Thymus (tissue), 11 donors: Measurements from ENCODE around the gene PLA2G2D. TPM values are rescaled to one million over a fixed set of nuclear protein-coding genes. Genes with fewer than 3 reads are reported as not detected.

Experiments
- DNase-seq, 9 donors: peaks; one replicate each; pipeline ENCODE4 v3.0.0-alpha.2; 2013; ENCODE audit warnings: low spot score in 9 of 9, low read depth in 6 of 9, missing footprints in 1 of 9
- H3K27ac ChIP-seq, 2 donors: one replicate each; pipeline ENCODE4 v1.5.1; 2013; ENCODE audit warnings: control low read depth in 1 of 2, low read depth in 1 of 2, low read length in 1 of 2, mild to moderate bottlenecking in 1 of 2, moderate library complexity in 1 of 2
- H3K27me3 ChIP-seq, 2 donors: one replicate each; pipeline ENCODE4 v1.5.1; 2013; ENCODE audit warnings: low read length in 1 of 2; ENCODE audit not compliant: control insufficient read depth in 2 of 2, insufficient read depth in 1 of 2
- H3K36me3 ChIP-seq, 2 donors: one replicate each; pipeline ENCODE4 v1.5.1; 2013; ENCODE audit warnings: low read length in 1 of 2, mild to moderate bottlenecking in 1 of 2, moderate library complexity in 1 of 2; ENCODE audit not compliant: control insufficient read depth in 2 of 2, insufficient read depth in 2 of 2
- H3K4me1 ChIP-seq, 2 donors: one replicate each; pipeline ENCODE4 v1.5.1; 2013; ENCODE audit warnings: low read length in 2 of 2; ENCODE audit not compliant: control insufficient read depth in 2 of 2, insufficient read depth in 2 of 2
- H3K4me3 ChIP-seq, 2 donors: one replicate each; pipeline ENCODE4 v1.5.1; 2013; ENCODE audit warnings: low read length in 2 of 2, control low read depth in 1 of 2, mild to moderate bottlenecking in 1 of 2
- H3K9me3 ChIP-seq, 2 donors: one replicate each; pipeline ENCODE4 v1.5.1; 2013; ENCODE audit warnings: low read length in 1 of 2, mild to moderate bottlenecking in 1 of 2; ENCODE audit not compliant: control insufficient read depth in 2 of 2, insufficient read depth in 1 of 2
- WGBS: extraction: QIAGEN DNeasy Blood & Tissue Kit; methylation state at CpG from one replicate; pipeline ENCODE4 v1.1.7; 2013; 5-methylcytosine and 5-hydroxymethylcytosine counted together
- polyA plus RNA-seq: library from polyadenylated mRNA; stranded (reverse); fragments of 200-250 nt; gene quantifications from one replicate; pipeline ENCODE4 v1.2.3, GENCODE V29; 2013
- total RNA-seq: library from RNA; stranded (reverse); fragments of 120-200 nt; gene quantifications from one replicate; pipeline ENCODE4 v1.2.4, GENCODE V29; 2013
- donor health status: healthy.

PLA2G2D gene
- total and polyA plus RNA-seq, 2 donors = 0.52 to 1.6 TPM

DNA sequence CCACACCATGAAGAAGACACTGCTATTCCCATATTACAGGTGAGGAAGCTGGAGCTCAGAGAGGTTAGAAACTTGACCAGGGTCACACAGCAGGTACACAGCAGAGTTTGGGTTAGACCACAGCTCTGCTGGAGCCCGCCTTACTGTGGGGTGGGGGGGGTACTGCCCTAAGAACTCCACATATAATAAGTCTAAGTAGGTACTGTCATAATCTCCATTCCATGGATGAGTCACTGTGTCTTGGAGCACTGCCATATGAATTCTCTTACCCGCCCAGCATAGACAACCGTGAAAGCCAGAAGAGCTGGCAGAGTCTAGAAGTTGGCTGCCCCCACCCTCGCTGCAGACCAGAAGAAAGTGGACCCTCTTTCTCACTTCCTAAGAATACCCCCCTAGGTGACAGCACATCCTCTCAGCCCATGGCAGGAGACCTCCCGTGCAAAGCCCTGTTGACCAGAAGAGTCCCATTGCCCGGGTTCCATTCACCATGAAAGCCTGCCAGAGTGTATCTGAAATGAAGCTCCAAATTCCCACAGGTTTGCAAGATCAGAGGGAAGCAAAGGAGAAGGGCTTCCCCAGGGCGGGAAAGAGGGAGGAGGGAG is 5.2 kb upstream of the PLA2G2D start:
- Histone ChIP-seq H3K4me3 (no peak overlapping the region), H3K27me3 (no peaks in the 10 kb centered on the region), H3K36me3 (no peaks in the 10 kb centered on the region), H3K4me1 (no peaks in the 10 kb centered on the region), H3K9me3 (no peaks in the 10 kb centered on the region), H3K27ac (no peak overlapping the region)
- WGBS = 89% methylated on average over 7 of the region's 7 CpGs
- no peak for DNase-seq

DNA sequence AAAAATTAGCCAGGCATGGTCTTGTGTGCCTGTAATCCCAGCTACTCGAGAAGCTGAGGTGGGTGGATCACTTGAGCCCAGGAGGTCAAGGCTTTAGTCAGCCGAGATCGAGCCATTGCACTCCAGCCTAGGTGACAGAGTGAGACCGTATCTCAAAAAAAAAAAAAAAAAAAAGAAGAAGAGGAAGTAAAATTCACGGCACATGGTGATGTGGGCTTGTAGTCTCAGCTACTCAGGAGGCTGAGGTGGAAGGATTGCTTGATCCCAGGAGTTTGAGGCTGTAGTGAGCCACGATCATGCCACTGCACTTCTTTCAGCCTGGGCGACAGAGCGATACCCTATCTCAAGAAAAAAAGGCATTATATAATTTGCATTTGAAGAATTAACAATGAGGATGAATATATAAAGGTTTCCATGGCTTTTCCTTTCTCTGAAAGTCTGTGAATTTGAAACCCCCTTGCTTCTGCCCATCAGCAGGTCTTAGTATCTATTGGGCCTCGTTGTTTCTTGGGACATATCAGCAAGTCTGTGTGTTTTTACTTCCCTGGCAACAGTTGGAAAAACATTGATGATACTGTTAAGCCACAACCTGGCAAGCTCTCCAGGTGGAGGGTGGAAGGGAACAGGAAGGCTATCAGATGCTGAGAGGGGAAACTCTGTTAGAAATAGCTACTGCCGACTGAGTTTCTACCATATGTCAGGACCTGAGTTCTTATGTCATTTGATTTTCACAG is 4.6 kb upstream of the PLA2G2D start:
- no peaks in the 10 kb centered on the region for H3K4me1 ChIP-seq
- H3K27me3 ChIP-seq = no peaks in the 10 kb centered on the region
- no peak overlapping the region for H3K4me3 ChIP-seq
- DNase-seq = no peak
- H3K27ac ChIP-seq = peak overlapping the region in 1 of 2 donors; percentile 9
- no peaks in the 10 kb centered on the region for H3K36me3 ChIP-seq
- H3K9me3 ChIP-seq = no peaks in the 10 kb centered on the region
- WGBS = 53% methylated on average over 10 of the region's 10 CpGs

DNA sequence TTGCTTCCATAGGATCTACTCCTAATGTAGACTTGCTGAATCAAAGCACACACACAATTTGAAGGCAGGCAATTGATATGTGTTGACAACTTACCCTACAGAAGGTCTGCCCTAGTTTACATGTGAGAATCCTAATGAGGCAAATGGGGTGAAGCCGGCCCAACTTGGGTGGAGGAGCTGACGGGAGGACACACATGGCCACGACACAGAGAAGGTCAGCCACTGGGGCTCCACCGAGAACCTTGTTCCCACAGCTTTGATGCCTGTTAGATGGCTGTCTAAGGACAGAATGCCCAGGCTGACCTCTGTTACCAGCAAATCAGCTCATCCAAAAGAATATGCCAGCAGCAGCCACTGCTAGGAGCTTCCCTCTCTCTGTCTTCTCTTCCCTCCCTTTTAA is 1.5 kb upstream of the PLA2G2D start:
- H3K27me3 ChIP-seq = no peaks in the 10 kb centered on the region
- WGBS = 97% methylated on average over 4 of the region's 4 CpGs
- DNase-seq = no peak
- H3K9me3 ChIP-seq = no peaks in the 10 kb centered on the region
- no peaks in the 10 kb centered on the region for H3K36me3 ChIP-seq
- H3K27ac ChIP-seq = no peak overlapping the region
- H3K4me3 ChIP-seq = no peak overlapping the region
- H3K4me1 ChIP-seq = no peaks in the 10 kb centered on the region

DNA sequence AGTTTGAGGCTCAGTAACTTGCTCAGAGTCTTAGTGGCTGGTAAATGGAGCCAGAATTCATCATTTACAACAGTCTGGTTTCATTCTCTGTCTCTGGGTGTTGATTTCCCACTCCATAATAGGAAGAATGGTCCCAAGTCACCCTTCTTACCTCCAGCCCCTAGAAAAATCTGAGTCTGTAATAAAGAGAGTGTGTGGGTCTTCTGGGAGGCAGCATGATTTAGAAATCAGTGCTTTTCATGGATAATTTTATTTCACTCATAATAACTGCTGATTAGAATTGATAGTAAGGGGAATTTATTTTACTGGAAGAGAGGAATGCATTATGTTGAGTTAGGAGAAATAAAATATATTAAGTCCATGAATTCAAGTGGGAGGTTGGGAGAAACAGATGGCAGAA is 2.1 kb downstream of the PLA2G2D start:
- Histone ChIP-seq H3K4me1 (no peaks in the 10 kb centered on the region), H3K36me3 (no peaks in the 10 kb centered on the region), H3K9me3 (no peaks in the 10 kb centered on the region), H3K4me3 (no peak overlapping the region), H3K27me3 (no peaks in the 10 kb centered on the region), H3K27ac (no peak overlapping the region)
- no peak for DNase-seq

- Histone ChIP-seq H3K4me3 (no peak overlapping the region), H3K36me3 (no peaks in the 10 kb centered on the region), H3K9me3 (no peaks in the 10 kb centered on the region), H3K27ac (no peak overlapping the region), H3K27me3 (no peaks in the 10 kb centered on the region), H3K4me1 (no peaks in the 10 kb centered on the region)
- DNase-seq = no peak
- 88% methylated on average over 7 of the region's 7 CpGs for WGBS
Observed at GRCh38 chr1:20115916-20116315, 3.4 kb downstream of the PLA2G2D start.

DNA sequence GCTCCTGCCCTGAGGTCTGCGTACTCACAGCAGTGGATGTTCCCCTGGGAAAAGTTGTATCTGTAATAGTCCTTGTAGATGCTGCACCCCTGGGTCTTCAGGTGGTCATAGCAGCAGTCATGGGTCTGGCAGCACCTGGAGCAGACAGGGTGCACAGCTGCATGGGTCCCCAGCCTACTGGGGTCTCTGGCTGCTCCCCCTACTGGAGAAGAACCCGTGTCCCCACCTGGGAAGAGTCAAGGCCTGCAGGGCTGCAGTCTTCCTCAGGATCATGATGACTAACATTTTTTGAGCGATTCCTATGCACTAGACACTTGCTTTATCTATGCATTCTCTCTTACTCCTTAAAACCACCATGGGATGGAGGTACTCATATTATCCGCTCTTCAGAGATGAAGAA is 3.9 kb downstream of the PLA2G2D start:
- H3K4me1 ChIP-seq = no peaks in the 10 kb centered on the region
- 88% methylated on average over 4 of the region's 4 CpGs for WGBS
- H3K4me3 ChIP-seq = no peak overlapping the region
- no peaks in the 10 kb centered on the region for H3K9me3 ChIP-seq
- no peak for DNase-seq
- no peak overlapping the region for H3K27ac ChIP-seq
- no peaks in the 10 kb centered on the region for H3K27me3 ChIP-seq
- no peaks in the 10 kb centered on the region for H3K36me3 ChIP-seq

DNA sequence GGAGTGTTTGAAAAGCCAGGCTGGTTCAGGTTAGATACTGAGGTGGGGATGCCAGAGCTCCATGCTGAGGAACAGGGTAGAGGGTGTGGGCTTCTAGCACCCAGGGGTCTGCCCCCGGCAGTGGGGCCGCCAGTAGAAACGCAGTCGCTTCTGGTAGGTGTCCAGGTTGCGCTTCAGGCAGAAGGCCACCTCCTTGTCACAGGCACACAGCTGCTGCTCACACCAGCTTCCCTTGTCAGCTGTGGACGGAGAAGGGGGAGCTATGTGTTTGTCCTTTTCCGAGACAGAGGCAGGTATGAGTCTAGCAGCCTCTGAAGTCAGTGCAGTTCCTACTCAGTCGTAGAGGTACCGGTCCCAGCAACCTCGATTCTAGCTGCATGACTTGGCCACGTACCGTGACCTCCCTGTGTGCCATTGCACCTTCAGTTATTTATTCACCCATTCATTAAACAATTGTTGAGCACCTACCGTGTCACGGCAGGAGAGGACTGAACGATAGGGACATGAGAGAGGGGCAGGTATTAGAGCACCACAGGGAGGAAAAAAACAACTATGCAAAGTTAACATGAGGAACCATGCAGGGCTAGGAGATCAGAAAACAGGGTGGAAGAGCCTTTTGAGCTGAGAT is 5.2 kb downstream of the PLA2G2D start:
- 85% methylated on average over 15 of the region's 15 CpGs for WGBS

GRCh38 chr1:20112279-20113000 is 6.9 kb downstream of the PLA2G2D start:
- Histone ChIP-seq H3K36me3 (no peaks in the 10 kb centered on the region), H3K9me3 (no peaks in the 10 kb centered on the region), H3K4me3 (no peak overlapping the region), H3K27me3 (no peaks in the 10 kb centered on the region), H3K27ac (no peak overlapping the region), H3K4me1 (no peaks in the 10 kb centered on the region)
- WGBS = 91% methylated on average over 3 of the region's 3 CpGs
- DNase-seq = no peak

More for the DNA sequence above, 5.2 kb downstream of the PLA2G2D start:
- Histone ChIP-seq H3K9me3 (no peaks in the 10 kb centered on the region), H3K36me3 (no peaks in the 10 kb centered on the region), H3K27me3 (no peaks in the 10 kb centered on the region), H3K4me1 (no peaks in the 10 kb centered on the region), H3K27ac (no peak overlapping the region), H3K4me3 (no peak overlapping the region)
- DNase-seq = no peak

DNA sequence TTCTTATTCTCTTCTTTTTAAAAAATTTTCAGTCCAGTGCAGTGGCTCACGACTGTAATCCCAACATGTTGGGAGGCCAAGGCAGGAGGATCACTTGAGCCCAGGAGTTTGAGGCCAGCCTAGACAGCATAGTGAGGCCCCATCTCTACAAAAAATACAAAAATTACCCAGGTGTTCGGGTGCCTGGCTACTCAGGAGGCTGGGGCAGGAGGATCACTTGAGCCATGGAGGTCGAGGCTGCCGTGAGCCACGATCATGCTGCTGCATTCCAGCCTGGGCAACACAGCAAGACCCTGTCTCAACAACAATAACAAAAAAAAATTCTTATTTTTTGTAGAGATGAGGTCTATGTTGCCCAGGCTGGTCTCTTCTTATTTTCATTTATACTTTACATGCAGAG is 7.9 kb downstream of the PLA2G2D start:
- no peaks in the 10 kb centered on the region for H3K9me3 ChIP-seq
- H3K4me1 ChIP-seq = no peaks in the 10 kb centered on the region
- no peak for DNase-seq
- H3K4me3 ChIP-seq = no peak overlapping the region
- no peak overlapping the region for H3K27ac ChIP-seq
- WGBS = 97% methylated on average over 5 of the region's 5 CpGs
- H3K36me3 ChIP-seq = no peaks in the 10 kb centered on the region
- no peaks in the 10 kb centered on the region for H3K27me3 ChIP-seq
